HG03521 (cell line): ENCODE results near the gene HSPB8.
"Not testable (repeated sequence)": the region's sequence is repeated elsewhere in the genome, so short reads cannot be mapped to it uniquely, and the experiment has no call there.

Experiments used
- ATAC-seq: cut with Tn5 transposase; IDR thresholded peaks from one replicate; pipeline ENCODE4 v1.9.1; 2021; ENCODE audit warnings: mild to moderate bottlenecking, moderate library complexity; ENCODE audit not compliant: unreplicated experiment

Gene HSPB8

GRCh38 chr12:119204671-119205285, 26.0 kb downstream of the HSPB8 start:
- ATAC-seq, result no peak

- ATAC-seq, result no peak
These were observed 27.8 kb downstream of the HSPB8 start for GRCh38 chr12:119206348-119207062.

- ATAC-seq, result no peak
These were observed 28.4 kb downstream of the HSPB8 start for GRCh38 chr12:119207063-119207560.

- no peak for ATAC-seq
These were observed 29.9 kb downstream of the HSPB8 start for GRCh38 chr12:119208626-119209061.

- no peak for ATAC-seq
These were observed 33.2 kb downstream of the HSPB8 start for GRCh38 chr12:119211884-119212283.

GRCh38 chr12:119216084-119216483, 37.4 kb downstream of the HSPB8 start:
- ATAC-seq, result no peak

GRCh38 chr12:119218875-119219274, 40.1 kb downstream of the HSPB8 start:
- not testable (repeated sequence) for ATAC-seq

GRCh38 chr12:119222222-119222951, 43.7 kb downstream of the HSPB8 start:
- ATAC-seq, result no peak

- no peak for ATAC-seq
These were observed 46.7 kb downstream of the HSPB8 start for GRCh38 chr12:119225454-119225853.

GRCh38 chr12:119227292-119227691, 48.6 kb downstream of the HSPB8 start:
- ATAC-seq, result no peak

- no peak for ATAC-seq
These were observed 50.5 kb downstream of the HSPB8 start for GRCh38 chr12:119229205-119229604.

- no peak for ATAC-seq
These were observed 51.1 kb downstream of the HSPB8 start for GRCh38 chr12:119229837-119230236.

- ATAC-seq, result no peak
These were observed 52.1 kb downstream of the HSPB8 start for GRCh38 chr12:119230807-119231206.

- no peak for ATAC-seq
These were observed 53.0 kb downstream of the HSPB8 start for GRCh38 chr12:119231774-119232173.

- ATAC-seq, result no peak
These were observed 56.5 kb downstream of the HSPB8 start for GRCh38 chr12:119235197-119235751.

GRCh38 chr12:119236372-119236771, 57.6 kb downstream of the HSPB8 start:
- no peak for ATAC-seq

GRCh38 chr12:119239040-119239439, 60.3 kb downstream of the HSPB8 start:
- no peak for ATAC-seq

- no peak for ATAC-seq
These were observed 62.3 kb downstream of the HSPB8 start for GRCh38 chr12:119241049-119241448.

GRCh38 chr12:119241580-119242169, 62.9 kb downstream of the HSPB8 start:
- ATAC-seq, result no peak
